Retina (tissue), 1 donor: Measurements from ENCODE around the gene SDCCAG8.

Source experiments
- DNase-seq: peaks from one replicate; pipeline ENCODE4 v3.0.0-alpha.2; 2016

Gene SDCCAG8

DNA sequence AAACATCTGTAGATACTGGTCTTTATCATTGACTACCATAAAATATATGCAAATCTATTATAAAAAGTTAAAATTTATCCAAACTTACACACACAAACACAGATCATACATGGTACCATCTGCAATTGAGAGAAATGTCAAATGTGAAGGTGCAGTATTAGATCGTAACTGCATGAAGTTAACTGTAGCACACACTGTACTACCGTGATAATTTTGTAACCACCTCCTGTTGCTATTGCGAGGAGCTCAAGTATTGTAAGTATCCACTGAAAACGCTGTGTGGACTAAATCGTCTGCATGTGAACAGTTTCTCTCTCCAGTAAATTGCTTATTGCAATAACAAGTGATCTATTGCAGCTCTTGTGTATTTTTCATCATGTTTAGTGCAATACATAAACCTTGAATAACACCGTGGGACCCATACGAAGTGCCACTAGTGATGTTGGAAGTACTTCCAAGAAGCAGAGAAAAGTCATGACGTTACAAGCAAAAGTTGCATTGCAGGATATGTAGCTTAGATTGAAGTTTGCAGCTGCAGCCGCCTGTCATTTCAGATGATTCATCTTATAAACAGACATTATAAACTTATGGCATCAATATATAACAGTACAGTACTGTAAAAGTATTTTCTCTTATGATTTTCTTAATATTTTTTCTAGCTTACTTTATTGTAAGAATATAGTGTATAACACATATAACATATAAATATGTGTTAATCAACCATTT lies 172.9 kb downstream of the SDCCAG8 start:
- DNase-seq = no peak

DNA sequence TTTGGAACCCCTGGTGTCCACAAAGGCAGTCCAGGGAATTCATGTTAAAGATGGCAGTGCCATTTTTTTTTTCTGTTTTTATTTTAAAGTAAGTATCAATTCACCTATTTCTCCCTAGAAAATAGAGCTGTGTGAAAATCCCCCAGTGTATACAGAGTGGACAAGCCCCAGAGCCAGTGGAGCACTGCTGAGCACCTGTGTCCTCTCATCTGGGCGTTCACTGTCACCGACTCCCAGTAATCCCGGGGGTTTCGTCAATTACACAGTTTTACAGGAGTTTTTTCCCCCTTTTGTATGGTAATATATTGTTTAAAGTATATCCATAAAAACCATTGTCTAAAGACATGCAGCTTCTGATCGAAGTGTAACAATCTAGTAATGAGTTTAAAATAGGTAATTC lies 175.8 kb downstream of the SDCCAG8 start:
- DNase-seq = no peak

DNA sequence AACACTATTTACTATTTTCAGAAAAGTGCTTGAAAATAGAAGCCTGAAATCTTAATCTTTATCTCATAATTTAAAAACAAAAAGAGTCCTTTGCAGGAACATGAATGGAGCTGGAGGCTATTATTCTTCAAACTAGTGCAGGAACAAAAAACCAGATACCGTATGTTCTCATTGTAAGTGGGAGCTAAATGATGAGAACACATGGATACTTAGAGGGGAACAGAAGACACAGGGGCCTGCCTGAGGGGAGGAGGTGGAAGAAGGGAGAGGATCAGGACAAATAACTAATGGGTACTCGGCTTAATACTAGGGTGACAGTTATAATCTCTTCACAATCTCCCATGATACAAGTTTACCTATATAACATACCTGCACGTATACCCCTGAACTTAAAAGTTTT lies 176.3 kb downstream of the SDCCAG8 start:
- DNase-seq = no peak

DNA sequence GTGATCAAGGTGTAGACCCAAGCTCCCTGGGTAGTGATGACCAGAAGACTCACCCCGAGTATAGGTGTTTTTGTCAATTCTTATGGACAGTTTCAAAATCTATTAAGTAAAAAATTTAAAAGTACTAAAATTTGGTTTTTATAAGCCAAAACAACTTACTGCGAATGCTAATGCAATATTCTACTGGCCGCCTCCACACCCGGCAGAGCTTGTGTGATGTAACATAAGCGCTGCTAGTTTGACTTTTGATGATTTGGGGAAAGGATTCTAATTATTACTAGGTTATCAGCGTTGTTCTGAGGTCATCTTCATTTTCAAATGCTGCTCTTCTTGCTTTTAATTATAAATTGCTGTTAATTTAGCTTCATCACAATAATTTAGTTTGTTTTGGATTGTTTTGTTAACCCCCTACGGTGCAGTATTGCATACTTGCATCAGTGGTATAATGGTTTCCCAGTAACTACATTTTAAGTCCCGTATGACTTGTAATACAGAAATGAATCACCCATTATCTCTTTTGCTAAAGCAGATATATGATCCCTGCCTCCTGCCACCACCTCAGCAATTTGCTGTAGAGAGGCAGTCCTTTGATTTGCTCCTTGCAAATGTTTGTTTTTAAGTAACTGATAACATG lies 178.0 kb downstream of the SDCCAG8 start:
- no peak for DNase-seq

DNA sequence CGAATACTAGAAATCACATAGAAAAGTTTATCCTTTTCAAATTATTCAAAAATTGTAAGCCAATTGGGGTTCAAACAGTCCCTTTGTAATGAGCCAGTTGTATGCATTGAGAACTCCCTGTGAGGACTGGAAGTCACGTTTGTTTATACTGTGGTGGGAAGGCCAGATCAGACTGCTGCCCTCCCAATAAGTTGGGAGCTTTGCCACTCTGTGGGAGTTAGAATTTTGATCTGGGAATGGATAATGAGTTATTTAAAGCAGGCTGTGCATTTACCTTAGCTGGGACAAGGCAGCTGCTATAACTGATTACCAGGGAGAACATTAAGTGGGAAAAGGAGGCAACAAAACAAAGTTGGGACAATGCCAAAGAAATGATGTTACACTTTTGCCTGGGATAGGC lies 178.8 kb downstream of the SDCCAG8 start:
- no peak for DNase-seq

DNA sequence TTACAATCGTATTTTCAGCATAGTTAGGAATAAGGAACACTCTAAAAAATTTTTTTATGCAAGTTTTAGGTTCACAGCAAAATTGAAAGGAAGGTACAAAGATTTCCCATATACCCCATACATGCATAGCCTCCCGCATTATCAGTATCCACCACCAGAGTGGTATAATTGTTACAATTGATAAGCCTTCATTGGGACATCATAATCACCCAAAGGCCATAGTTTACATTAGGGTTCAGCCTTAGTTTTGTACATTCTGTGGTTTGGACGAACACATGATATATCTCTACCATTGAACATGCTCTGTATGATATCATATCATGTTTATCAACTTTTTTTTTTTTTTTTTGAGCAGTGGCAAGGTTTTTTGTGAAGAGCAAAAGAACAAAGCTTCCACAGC lies 180.0 kb downstream of the SDCCAG8 start:
- DNase-seq = no peak

DNA sequence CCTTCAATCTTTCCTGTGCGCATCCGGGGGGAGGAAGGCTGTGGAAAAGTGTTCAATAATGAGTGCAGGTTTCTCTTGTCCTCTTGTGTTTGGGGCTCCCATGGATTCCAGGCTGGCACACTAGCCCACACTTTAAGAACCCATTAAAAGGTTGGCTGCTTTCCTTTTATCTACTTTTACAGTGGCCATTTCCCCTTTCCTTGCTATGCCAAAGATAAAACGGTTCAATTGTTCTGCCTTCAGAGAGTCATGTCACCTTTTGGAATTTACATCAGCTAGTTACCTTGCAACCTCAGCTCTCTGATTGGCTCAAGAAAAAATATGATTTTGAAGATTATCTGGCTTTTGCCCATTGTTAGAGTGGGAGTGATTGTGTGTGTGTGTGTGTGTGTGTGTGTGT lies 182.3 kb downstream of the SDCCAG8 start:
- DNase-seq = no peak

DNA sequence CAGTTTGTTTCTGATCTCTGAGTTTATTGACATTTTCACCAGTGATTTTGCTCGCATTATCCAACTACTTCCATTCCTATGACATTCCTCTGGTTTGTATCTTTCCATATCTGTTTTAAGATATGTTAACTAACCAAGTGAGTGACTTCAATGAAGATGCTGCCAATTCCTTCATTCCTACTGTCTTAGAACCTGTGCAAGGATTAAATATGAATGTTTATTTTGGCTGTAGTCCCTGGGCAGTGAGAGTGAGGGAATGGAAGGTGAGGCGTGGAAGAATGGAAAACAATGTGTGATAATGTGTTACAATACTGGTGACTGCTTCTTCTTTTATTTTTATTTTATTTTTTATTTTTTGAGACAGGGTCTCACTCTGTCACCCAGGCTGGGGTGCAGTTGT lies 183.0 kb downstream of the SDCCAG8 start:
- DNase-seq = no peak

DNA sequence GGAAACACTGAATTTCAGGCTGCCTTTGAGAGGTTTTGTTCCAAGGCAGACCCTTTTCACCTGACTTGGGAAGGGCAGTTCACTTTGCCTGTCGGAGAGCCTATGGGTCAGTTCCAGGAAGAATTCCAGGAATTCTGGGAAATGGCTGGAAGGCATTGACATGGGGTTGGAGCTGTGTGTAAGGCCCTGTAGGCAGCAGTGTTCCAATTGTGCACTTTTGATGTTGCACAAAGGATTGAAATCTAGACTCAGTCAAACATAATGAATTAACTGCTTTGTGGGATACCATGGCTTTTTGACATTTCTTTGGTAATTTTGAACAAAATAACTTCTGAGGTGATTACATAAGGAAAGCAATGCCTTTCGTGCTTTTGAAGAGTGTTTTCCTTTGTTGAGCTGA lies 184.6 kb downstream of the SDCCAG8 start:
- no peak for DNase-seq

DNA sequence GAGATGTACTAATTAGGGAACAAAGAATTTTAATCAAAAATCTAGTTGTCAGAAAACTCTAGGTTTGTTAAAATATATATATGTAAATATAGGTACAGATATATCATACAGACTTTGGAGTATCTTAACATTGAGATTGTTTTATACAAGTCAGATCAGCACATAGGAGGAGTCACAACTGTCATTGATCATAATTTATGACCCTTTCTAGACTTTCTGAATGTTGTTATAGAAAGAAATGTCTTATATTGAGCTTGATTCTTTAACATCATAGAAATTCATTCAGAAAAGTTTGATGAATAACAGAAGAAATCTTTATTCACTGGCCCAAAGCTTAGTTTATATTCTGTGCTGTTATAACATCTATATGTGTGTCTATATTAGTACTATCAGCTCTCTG lies 185.8 kb downstream of the SDCCAG8 start:
- DNase-seq = no peak

DNA sequence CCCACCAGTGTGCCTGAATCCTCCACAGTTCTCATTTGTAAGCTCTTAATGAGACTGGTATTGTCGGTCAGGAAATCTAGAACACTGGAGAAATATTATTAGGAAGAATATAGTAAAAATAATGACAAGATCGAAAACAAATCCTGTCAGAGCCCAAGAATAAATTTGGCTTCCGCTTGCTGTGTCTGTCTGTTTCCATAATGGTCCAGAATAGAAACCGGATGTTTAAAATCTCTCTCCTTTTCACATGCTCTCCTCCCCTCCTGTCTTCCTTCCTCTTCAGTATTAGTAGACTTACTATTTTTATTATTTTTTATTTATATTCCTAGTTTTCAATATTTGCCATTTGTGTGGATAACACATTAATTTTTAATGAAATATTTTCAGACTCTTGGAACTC lies 187.7 kb downstream of the SDCCAG8 start:
- no peak for DNase-seq

DNA sequence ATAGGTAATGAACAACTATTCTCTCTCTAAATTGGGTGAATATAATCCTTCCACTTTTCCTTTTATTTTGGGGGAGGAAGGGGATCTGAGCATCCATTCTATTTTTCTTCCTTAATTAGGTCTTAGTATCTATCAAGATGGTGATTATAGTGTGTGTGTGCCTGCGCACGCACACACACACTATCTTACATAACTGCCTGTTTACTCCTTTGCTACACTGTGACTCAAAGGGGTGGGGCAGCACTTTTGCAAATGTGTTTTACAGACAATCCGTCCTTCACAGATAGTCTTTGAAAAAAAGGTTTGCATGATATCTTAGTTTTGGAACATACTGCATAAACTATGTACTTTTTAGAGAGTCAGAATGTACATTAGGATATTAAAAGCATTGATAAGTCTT lies 191.5 kb downstream of the SDCCAG8 start:
- no peak for DNase-seq

DNA sequence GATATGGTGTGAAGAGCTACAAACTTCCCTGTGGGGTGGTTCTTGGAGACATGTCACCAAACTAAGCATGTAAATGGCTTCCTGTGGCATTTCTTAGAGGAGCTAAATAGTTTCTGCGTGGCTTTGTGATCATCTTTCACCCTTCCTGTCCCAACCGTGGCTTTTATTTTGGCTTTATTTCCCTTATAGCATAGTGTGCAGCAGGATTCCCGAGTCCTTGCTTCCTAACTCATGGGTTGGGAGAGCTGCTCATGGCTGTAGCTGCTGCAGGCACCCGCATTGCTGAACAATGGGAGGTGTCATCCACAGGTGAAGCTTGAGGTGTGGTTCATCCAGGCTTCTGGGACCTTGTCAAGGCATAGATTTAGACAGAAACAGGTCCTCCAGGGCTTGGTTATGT lies 192.0 kb downstream of the SDCCAG8 start:
- no peak for DNase-seq

DNA sequence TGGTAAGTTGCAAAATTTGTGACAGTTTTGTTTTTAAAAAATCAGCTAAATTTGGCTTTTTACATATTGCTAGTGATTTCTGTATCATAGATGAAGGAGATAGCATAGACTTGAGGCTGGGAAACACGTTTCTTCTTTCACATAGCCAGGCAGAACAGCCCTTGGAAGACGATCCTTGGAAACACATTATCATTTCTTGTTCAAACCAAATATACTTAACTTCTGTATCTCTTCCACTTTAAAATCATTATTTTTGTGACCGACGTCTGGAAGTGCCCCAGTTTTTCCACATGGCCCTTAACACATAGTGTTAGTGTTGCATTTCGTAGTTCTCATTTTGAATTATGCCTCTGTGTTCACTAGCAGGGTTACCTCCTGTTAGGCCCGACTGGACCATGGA lies 193.5 kb downstream of the SDCCAG8 start:
- no peak for DNase-seq

DNA sequence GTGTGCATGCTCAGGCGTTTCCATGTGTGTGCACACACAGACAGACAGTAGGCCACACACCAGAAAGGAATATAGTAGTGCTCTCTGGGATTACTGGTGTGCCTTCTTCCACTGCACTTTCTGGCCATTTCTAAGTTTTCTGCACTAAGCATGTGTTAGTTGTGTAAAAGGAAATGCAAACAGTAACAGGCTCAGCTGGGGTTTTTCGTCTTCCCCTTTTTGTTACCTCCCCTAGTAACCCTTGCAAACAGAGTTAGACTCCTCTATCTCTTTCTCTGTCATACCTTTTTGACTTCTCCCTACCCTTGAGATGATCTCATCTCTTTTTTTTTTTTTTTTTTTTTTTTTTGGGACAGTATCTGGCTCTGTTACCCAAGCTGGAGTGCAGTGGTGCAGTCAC lies 196.3 kb downstream of the SDCCAG8 start:
- DNase-seq = no peak

DNA sequence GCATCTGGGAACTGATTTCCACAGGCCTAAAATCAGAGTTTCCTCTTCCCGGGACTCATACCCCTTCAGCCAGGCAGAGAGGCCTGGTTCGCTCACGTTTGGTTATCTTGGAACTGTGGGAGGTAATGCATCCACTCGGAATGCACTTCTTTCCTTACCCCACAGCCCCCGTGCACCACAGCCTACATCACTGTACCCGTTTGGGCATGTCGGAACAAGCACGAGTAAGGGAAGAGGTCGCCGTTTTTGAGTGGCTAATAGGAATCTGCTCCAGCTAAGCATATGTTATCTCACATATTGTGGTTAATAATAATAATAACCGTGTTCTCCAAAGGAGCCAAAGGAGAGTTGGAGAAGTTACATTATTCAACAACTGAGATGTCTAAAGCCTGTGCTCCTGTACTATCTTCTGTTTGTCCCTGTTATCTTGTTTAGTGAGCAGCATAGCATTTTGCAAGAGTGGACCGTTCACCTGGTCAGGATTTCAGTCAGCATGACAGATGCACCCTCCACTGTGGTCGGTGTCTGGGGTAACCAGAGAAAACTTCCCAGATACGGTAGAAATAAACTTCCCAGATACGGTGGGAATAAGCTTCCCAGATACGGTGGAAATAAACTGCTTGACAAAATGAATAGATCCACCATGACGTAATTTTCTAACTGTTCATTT lies 198.6 kb downstream of the SDCCAG8 start:
- no peak for DNase-seq

DNA sequence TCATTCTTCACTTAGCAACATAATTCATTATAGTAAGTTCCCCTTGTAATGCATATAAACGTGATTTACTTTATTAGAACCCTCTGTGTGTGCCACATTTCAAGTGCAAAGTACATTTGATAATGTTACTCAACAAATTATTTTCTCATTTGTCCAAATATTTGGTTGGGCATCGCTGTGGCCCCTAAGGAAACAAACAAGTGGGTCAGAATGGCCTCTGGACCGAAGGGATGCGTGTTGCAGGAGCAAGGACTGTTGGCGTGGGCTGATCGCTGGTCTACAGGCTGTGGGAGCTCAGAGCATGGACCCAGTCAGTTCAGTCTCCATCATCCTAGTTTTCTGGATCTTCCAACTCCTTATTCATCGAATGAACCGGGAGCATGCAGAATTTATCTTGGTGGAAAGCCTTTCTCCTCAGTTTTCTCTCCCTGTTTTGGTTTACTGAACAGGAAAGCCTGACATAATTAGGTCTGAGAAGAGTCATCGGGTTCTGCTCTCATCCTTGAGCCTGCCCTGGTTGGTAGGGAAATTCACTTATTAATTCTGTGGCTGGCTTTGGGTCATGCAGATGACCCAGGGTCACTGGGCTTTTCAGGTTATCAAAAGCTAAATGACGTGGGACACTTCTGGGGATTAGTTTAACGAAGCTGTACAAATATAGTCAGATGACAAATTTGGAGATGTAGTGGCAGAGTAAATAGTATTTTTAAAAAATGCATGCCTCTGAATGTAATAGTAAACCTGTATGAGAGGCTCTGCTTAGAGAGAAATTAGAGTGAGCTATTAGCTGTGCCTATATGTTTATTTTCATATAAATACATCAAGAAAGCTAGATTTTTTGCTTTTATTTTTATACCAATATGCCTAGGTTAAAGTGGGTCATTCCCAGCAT lies 200.2 kb downstream of the SDCCAG8 start:
- no peak for DNase-seq

DNA sequence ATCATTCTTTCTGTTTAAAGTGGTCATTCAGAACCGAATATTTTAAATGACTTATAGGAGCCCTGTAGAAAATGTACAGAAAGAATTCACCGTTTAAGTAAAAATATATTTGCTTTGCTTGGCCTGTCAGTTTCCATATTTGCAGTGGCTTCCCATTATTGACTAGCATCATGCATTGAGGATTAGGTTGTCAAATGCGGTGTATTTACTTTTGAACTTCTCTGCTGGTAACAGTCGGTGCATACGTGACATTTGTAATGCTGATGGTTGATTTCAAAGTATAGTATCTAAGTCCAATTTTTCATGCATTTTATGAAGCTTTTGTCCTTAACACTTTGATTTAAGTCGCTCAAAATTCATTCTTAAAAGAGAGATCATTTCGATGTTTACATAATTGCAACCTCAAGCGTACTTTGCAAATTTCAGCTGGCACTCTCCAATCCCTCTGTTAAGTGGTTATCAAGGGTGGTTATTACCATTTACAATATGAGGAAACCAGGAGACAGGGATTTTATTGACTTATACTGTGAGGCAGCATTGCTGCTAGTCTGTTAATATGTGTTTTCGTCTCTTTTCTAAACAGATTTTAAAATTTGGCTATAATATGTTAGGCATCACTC lies 201.6 kb downstream of the SDCCAG8 start:
- DNase-seq = no peak

DNA sequence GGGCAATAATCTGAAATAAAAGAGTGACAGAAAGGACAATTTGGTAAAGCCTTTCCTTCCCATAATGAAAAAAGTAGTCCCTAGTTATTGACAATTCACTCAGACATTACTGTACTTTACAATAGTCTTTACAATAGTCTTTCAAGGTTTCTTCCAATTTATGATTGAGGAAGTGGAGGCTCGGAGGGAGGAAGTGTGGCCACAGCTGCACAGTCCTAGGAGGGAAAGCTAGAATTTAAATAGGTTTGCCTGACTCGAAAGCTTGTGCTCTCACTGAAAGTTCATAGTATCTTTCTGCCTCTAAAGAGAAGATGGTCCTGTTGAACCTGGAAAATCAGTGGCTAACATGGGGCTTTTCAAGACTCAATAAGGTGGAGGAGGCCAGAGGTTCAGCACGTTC lies 203.2 kb downstream of the SDCCAG8 start:
- DNase-seq = no peak

DNA sequence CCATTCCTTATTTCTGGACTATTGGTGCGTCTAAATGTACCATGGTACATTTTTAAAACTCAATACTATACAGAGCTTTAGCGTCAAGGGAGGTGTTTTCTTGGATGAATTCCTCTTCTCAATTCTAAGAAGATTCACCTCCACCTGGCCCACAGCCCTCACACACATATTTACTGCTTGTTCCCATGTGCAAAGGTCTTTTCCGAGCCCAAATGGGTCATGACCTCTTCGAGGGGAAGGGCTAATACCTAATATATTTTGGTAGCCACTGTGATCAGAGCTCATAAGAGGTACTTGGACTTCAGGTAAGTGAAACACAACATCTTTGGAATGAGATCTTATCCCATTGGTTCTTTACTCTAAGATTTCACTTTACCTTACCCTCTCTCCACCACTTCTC lies 205.9 kb downstream of the SDCCAG8 start:
- DNase-seq = no peak

DNA sequence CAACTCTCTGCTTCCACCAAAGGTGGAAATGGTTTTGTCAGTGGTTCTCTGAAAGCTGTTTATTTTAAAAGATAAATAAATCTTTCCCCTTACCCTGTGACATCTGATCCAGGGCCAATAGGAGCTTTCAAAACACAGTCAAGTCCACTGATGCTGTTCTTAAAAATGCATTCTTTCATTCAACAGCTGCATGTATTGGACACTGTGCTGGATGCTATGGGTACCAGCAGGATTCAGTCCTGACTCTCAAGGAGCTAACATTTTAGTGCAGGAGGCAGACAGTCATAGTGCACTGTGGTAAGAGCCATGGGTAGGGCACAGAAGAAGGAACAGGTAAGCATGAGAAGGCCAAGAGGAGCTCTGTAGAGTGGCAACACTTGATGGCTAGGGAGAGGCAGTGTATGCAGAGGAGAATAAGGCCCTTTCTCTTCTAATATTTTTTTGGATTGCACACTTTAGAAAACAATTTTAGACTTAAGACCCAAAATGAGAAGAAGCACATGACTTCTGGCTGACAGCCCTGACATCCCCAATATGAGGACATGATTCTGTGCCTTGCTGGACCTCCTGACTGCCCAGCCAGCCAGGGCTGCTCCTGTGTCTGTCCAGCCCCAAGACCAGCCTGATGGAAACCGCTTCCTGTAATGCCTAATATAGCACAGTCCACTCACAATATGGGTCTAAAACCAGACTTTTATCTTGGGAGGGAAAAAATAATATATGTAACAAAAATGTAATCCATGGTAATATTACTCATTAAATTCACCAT lies 207.3 kb downstream of the SDCCAG8 start:
- no peak for DNase-seq

DNA sequence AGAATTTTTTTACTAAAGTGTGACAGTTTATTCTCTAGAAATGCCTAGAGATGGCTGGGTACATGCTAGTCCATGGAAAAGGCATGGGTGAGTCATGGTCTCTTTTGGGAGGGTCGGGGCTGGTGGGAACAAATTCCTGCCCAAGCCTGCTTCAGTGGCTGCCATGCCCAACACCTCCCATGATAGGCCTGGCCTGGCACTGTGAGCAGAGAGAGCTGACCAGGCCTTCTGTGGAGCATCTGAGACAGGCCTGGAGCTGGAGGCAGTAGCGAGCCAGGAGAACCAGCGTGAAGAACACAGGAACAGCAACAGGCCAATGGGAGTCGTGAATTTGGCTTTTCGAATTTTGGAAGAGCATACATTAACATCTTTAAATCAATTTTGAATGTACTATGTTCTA lies 209.2 kb downstream of the SDCCAG8 start:
- DNase-seq = no peak
